Endothelial cell of hepatic sinusoid (primary cell): ENCODE results near the gene TPRN.

ENCODE experiments used
- in situ Hi-C: cut with HindIII; loops from 2 replicates; pipeline ENCODE4 v1.10.0; 2017; ENCODE audit warnings: low sequenced_read_pairs

TPRN gene

DNA sequence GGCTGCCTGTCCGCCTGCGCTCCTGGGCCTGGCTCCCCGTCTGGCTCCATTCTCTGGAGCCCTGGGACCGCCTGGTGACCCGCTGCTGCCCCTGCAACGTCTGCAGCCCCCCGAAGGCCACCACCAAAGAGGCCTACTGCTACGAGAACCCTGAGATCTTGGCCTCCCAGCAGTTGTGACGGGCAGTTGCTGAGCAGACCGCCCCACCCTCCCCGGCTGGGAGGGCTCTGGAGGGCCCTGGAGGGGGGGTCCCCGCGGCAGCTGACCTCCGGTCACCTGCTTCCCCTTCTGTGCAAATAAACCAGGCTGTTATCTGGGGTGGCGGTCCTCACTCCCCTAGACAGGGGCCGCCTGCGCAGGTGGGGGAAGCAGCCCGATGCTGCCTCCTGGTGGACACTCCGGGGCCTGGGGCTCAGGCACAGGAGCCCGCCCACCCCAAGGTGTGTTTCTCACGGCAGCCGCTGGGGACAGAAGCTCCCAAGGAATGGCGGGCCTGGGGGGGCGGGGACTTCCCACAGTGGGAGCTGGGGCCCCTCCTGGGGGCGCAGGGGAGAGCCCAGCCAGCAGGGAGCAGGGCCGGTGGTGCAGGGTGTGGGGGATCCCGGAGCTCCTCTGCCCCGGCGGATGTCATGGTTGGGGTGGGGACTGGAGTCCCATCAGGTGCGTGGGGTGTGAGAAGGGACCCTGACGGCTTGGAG, 35.8 kb upstream of the TPRN start:
- in situ Hi-C loops: no loop called here

- in situ Hi-C loops: no loop called here
These were observed 35.1 kb upstream of the TPRN start for GRCh38 chr9:137235424-137236237.

DNA sequence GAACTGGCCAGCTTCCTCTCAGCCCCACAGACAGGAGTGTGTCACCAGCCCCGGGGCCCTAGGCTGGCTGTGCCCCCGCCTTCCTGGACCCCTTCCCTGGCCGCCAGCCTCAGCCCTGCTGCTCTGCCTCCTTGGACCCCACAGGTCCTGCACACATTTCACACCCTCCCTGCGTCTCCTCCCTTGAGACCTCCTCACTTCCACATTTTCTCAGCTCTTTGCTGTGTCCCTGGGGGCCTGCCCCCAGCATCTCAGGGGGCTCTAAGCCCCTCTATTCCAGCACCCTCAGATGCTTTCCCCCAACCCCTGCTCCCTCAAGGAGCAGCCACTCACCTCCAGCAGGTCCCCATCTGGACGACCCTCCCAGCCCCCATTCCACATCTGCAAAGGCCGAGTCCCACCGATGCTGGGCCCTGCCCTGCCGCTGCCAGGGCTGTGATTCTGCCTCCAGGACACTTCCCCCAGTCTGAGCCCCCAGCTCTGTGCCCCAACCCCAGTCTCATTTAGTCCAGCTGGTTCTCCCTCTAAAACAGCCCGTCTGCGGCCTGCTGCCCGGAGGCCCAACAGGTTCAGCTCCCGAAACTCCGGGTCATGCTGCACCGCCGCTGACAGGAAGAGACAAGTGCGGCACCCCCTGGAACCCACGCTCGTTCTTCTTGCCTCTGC, 34.4 kb upstream of the TPRN start:
- in situ Hi-C loops: no loop called here

DNA sequence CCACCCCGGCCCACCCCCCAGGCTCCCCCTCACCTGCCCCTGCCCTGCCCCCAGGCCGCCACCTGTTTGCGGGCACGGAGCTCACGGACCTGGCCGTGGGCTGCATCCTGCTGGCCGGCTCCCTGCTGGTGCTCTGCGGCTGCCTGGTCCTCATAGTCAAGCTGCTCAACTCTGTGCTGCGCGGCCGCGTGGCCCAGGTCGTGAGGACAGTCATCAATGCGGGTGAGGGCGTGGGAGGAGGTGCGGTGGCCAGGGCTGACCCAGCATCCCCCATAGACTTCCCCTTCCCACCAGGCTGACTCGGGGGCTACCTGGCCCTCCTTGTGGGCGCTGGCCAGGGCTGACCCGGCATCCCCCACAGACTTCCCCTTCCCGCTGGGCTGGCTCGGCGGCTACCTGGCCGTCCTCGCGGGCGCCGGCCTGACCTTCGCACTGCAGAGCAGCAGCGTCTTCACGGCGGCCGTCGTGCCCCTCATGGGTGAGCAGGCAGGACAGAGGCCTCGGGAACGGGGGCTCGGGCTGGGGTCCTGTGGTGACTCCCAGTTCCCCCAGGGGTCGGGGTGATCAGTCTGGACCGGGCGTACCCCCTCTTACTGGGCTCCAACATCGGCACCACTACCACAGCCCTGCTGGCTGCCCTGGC, 33.6 kb upstream of the TPRN start:
- in situ Hi-C loops: no loop called here

GRCh38 chr9:137233143-137233980, 32.8 kb upstream of the TPRN start:
- in situ Hi-C loops: no loop called here

- in situ Hi-C loops: no loop called here
These were observed 32.0 kb upstream of the TPRN start for GRCh38 chr9:137232510-137232909.

DNA sequence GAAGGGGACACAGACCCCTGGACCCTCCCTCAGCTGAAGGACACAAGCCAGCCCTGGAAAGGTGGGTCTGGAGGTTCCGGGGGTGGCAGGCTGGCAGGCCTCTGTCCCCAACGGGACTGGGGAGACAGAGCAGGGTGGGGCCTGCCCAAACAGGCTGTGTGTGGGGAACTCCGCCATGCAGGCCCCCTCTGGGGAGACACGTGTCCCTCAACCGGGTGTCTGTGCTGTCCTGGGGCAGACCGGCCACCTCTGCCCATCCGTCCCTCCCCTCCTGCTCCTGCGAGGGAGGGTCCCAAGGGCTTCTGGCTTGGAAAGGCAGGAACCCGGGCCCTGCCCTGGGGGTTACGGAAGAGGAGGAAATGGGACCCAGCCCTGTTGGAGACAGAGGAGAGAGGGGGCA, 31.6 kb upstream of the TPRN start:
- in situ Hi-C loops: no loop called here

GRCh38 chr9:137231372-137232039, 31.0 kb upstream of the TPRN start:
- in situ Hi-C loops: no loop called here

DNA sequence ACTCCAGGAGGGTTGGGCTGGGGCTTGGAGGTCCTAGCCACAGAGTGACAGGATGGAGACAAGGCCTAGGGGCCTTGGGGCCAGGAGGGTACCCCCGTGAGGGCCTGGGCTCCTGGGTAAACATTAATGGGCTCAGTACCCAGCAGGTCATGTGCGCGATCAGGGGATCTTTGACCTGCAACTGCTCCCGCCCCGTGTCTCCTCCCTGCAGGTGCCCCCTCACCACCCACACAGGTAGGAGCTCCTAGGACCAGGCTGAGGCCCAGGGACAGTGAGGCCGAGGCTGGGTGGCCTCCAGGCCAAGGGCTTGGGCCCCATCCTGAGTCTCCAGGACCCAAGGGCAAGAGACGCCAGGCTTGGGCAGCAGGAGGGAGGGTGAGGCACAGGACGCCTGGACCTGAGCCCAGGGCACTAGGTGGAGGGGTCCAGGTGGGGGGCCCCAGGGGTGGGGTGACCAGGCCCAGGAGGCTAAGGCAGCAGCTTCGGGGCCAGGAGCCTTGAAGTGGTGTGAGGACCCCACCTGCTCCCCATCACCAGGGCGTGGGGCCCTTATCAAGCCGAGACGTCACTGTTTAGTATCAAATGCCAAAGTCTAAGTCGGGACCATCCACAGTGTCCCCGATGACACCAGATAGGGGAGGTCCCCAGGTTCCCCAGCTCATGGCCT, 30.3 kb upstream of the TPRN start, which contains the start of gene SLC34A3:
TSS of gene SLC34A3 (plus strand) at position 197 of the 667 bp plus-strand sequence. CDS start 802 bp downstream, outside the sequence.
- in situ Hi-C loops: no loop called here

- in situ Hi-C loops: no loop called here
These were observed 29.6 kb upstream of the TPRN start for GRCh38 chr9:137229903-137230704.

GRCh38 chr9:137228968-137229896, 28.7 kb upstream of the TPRN start:
- in situ Hi-C loops: no loop called here

DNA sequence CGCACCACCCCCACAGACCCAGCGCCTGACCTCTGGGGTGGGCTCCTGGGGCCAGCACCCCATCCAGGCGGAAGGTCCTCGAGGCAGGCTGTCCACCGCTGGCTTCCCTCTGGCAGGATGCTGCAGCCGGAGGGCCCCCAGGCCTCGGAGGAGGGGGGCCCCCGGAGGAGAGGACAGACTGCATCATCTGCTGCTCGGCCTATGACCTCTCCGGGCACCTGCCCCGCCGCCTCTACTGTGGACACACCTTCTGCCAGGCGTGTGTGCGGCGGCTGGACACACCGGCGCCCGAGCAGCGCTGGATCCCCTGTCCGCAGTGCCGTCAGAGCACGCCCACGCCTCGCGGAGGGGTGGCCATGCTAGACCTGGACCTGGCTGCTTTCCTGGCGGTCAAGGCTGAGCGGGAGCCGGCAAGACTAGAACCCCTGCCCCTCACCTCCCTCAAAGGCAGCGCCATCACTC, 28.0 kb upstream of the TPRN start:
- in situ Hi-C loops: no loop called here

GRCh38 chr9:137227853-137228505, 27.4 kb upstream of the TPRN start:
- in situ Hi-C loops: no loop called here

GRCh38 chr9:137227054-137227852, 26.7 kb upstream of the TPRN start, which contains the start of gene RNF224:
RNF224 (plus strand) TSS chr9:137227502; CDS start chr9:137228336, 834 bp downstream.
- in situ Hi-C loops: no loop called here

- in situ Hi-C loops: no loop called here
These were observed 26.0 kb upstream of the TPRN start for GRCh38 chr9:137226338-137227053.
